B cell (primary cell): ENCODE data around the gene ZBTB44.

Source experiments
- EZH2 ChIP-seq: IDR thresholded peaks from 2 replicates; pipeline ENCODE4 v1.6.1; 2012; ENCODE audit warnings: borderline replicate concordance, low read depth, mild to moderate bottlenecking, moderate library complexity, low read length; ENCODE audit not compliant: insufficient read depth, poor library complexity, severe bottlenecking
- TF ChIP-seq, protein P1 (sequence below): fragments of 200-600 bp; IDR thresholded peaks from one replicate; pipeline ENCODE4 v1.8.0; 2022; ENCODE audit warnings: antibody characterized with exemption, mild to moderate bottlenecking

DNA sequence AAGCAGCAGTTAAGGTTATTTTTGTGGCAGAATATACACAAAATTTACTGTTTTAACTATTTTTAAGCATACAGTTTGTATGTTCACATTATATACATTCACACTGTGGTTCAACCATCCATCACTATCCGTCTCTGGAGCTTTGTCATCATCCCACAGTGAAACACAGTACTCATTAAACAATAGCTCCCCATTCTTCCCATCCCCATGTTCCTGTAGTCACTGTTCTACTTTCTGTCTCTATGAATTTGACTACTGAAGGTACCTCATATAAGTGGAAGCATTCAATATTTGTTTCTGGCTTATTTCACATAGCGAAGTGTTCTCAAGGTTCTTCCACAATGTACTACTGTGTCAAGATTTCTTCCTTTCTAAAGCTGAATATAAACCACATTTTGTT, 32.6 kb downstream of the ZBTB44 start:
- TF ChIP-seq, protein P1, sequence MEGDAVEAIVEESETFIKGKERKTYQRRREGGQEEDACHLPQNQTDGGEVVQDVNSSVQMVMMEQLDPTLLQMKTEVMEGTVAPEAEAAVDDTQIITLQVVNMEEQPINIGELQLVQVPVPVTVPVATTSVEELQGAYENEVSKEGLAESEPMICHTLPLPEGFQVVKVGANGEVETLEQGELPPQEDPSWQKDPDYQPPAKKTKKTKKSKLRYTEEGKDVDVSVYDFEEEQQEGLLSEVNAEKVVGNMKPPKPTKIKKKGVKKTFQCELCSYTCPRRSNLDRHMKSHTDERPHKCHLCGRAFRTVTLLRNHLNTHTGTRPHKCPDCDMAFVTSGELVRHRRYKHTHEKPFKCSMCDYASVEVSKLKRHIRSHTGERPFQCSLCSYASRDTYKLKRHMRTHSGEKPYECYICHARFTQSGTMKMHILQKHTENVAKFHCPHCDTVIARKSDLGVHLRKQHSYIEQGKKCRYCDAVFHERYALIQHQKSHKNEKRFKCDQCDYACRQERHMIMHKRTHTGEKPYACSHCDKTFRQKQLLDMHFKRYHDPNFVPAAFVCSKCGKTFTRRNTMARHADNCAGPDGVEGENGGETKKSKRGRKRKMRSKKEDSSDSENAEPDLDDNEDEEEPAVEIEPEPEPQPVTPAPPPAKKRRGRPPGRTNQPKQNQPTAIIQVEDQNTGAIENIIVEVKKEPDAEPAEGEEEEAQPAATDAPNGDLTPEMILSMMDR = no peak
- TF ChIP-seq EZH2 = no peak
